HG03066 (cell line): ENCODE measurements around the gene KNG1.
A peak's percentile ranks its signal among the peaks of the same experiment; 100 is the strongest.

ENCODE experiments used
- ATAC-seq: cut with Tn5 transposase; IDR thresholded peaks from one replicate; pipeline ENCODE4 v1.9.1; 2021; ENCODE audit warnings: low read depth; ENCODE audit not compliant: unreplicated experiment

KNG1 gene

GRCh38 chr3:186772281-186772694, 55.1 kb downstream of the KNG1 start:
- peak; percentile 21 for ATAC-seq

- ATAC-seq = peak; percentile 94
Measured at GRCh38 chr3:186772701-186773417, 55.7 kb downstream of the KNG1 start.

- ATAC-seq = no peak
Measured at GRCh38 chr3:186775999-186776398, 58.8 kb downstream of the KNG1 start.

- no peak for ATAC-seq
Measured at GRCh38 chr3:186779204-186779603, 62.0 kb downstream of the KNG1 start.

GRCh38 chr3:186782542-186783057, 65.4 kb downstream of the KNG1 start:
- peak; percentile 30 for ATAC-seq

- peak; percentile 58 for ATAC-seq
Measured at GRCh38 chr3:186783058-186783730, 66.0 kb downstream of the KNG1 start, which contains the start of gene EIF4A2. TSS of gene EIF4A2 (plus strand) at chr3:186783577. CDS start at chr3:186783611, 34 bp downstream.

GRCh38 chr3:186783731-186784515, 66.8 kb downstream of the KNG1 start:
- ATAC-seq = peak; percentile 71

GRCh38 chr3:186784820-186785494, 67.8 kb downstream of the KNG1 start:
- no peak for ATAC-seq

- ATAC-seq = no peak
Measured at GRCh38 chr3:186785495-186786018, 68.4 kb downstream of the KNG1 start.

- no peak for ATAC-seq
Measured at GRCh38 chr3:186786922-186787321, 69.8 kb downstream of the KNG1 start.

- no peak for ATAC-seq
Measured at GRCh38 chr3:186787642-186788481, 70.7 kb downstream of the KNG1 start.

GRCh38 chr3:186788482-186789370, 71.6 kb downstream of the KNG1 start:
- ATAC-seq = no peak

- no peak for ATAC-seq
Measured at GRCh38 chr3:186789554-186790260, 72.5 kb downstream of the KNG1 start.

- no peak for ATAC-seq
Measured at GRCh38 chr3:186790261-186790981, 73.3 kb downstream of the KNG1 start.
